H9 (cell line): Measurements from ENCODE around the gene NCKAP5L. TPM values are rescaled to one million over a fixed set of nuclear protein-coding genes. Genes with fewer than 3 reads are reported as not detected.

ENCODE experiments used
- DNase-seq: peaks from one replicate; pipeline ENCODE4 v3.0.0-alpha.2; 2017
- H2AFZ ChIP-seq: one replicate; pipeline ENCODE4 v1.6.1; 2013; ENCODE audit warnings: mild to moderate bottlenecking, low read length, control low read depth, moderate library complexity
- H2AK5ac ChIP-seq: 2 replicates; pipeline ENCODE4 v1.6.1; 2013; ENCODE audit warnings: low read length, control low read depth, mixed read lengths; ENCODE audit not compliant: insufficient read length
- H2BK120ac ChIP-seq: one replicate; pipeline ENCODE4 v1.6.1; 2013; ENCODE audit warnings: low read depth, mild to moderate bottlenecking, low read length, control low read depth, inconsistent platforms; ENCODE audit not compliant: poor library complexity, severe bottlenecking
- H2BK12ac ChIP-seq: 2 replicates; pipeline ENCODE4 v1.6.1; 2013; ENCODE audit warnings: low read length, control low read depth, mixed read lengths, low read depth; ENCODE audit not compliant: insufficient read length
- H2BK15ac ChIP-seq: 2 replicates; pipeline ENCODE4 v1.6.1; 2013; ENCODE audit warnings: low read depth, low read length, control low read depth
- H2BK20ac ChIP-seq: one replicate; pipeline ENCODE4 v1.6.1; 2013; ENCODE audit warnings: low read depth, mild to moderate bottlenecking, low read length, control low read depth, inconsistent platforms; ENCODE audit not compliant: poor library complexity, severe bottlenecking
- H2BK5ac ChIP-seq: 2 replicates; pipeline ENCODE4 v1.6.1; 2013; ENCODE audit warnings: low read length, control low read depth, mixed read lengths; ENCODE audit not compliant: insufficient read length
- H3K14ac ChIP-seq: 2 replicates; pipeline ENCODE4 v1.6.1; 2013; ENCODE audit warnings: low read length, control low read depth; ENCODE audit not compliant: insufficient read depth
- H3K18ac ChIP-seq: 2 replicates; pipeline ENCODE4 v1.6.1; 2013; ENCODE audit warnings: low read depth, mild to moderate bottlenecking, mixed read lengths, low read length, control low read depth; ENCODE audit not compliant: insufficient read length
- H3K23ac ChIP-seq: 2 replicates; pipeline ENCODE4 v1.6.1; 2013; ENCODE audit warnings: low read length, control low read depth, mixed read lengths, low read depth; ENCODE audit not compliant: insufficient read length
- H3K23me2 ChIP-seq: 2 replicates; pipeline ENCODE4 v1.6.1; 2013; ENCODE audit warnings: low read depth, mild to moderate bottlenecking, mixed read lengths, low read length, control low read depth; ENCODE audit not compliant: insufficient read length, poor library complexity, severe bottlenecking
- H3K27ac ChIP-seq: 2 replicates; pipeline ENCODE4 v1.5.1; 2013; ENCODE audit warnings: low read length, control low read depth, mixed read lengths, low read depth; ENCODE audit not compliant: insufficient read length
- H3K27me3 ChIP-seq: 2 replicates; pipeline ENCODE4 v1.6.1; 2013; ENCODE audit warnings: low read length, control low read depth, inconsistent platforms; ENCODE audit not compliant: insufficient read depth
- H3K4ac ChIP-seq: 2 replicates; pipeline ENCODE4 v1.6.1; 2013; ENCODE audit warnings: low read depth, mild to moderate bottlenecking, control low read depth, inconsistent platforms, low read length, moderate library complexity
- H3K4me1 ChIP-seq: 2 replicates; pipeline ENCODE4 v1.6.1; 2013; ENCODE audit warnings: low read length, control low read depth, inconsistent platforms; ENCODE audit not compliant: insufficient read depth
- H3K4me2 ChIP-seq: 2 replicates; pipeline ENCODE4 v1.6.1; 2013; ENCODE audit warnings: low read length, control low read depth, mixed read lengths; ENCODE audit not compliant: insufficient read length, insufficient read depth
- H3K56ac ChIP-seq: 2 replicates; pipeline ENCODE4 v1.6.1; 2013; ENCODE audit warnings: low read depth, mild to moderate bottlenecking, mixed read lengths, low read length, control low read depth; ENCODE audit not compliant: insufficient read length
- H3K79me1 ChIP-seq: 2 replicates; pipeline ENCODE4 v1.6.1; 2013; ENCODE audit warnings: low read depth, mild to moderate bottlenecking, moderate library complexity, low read length, control low read depth, inconsistent platforms; ENCODE audit not compliant: insufficient read depth, poor library complexity, severe bottlenecking
- H3K79me2 ChIP-seq: 2 replicates; pipeline ENCODE4 v1.6.1; 2013; ENCODE audit warnings: low read length, control low read depth, inconsistent platforms; ENCODE audit not compliant: insufficient read depth
- H3K9ac ChIP-seq: 2 replicates; pipeline ENCODE4 v1.6.1; 2013; ENCODE audit warnings: low read length, control low read depth, mixed read lengths; ENCODE audit not compliant: insufficient read length; ENCODE audit errors: extremely low read depth
- H3K9me3 ChIP-seq: one replicate; pipeline ENCODE4 v1.6.1; 2013; ENCODE audit warnings: low read depth, low read length, inconsistent platforms; ENCODE audit not compliant: control insufficient read depth
- H3T11ph ChIP-seq: one replicate; pipeline ENCODE4 v1.6.1; 2013; ENCODE audit warnings: mild to moderate bottlenecking, low read length, control low read depth, inconsistent platforms
- H4K20me1 ChIP-seq: one replicate; pipeline ENCODE4 v1.6.1; 2013; ENCODE audit not compliant: control insufficient read depth, insufficient read length, insufficient read depth
- H4K5ac ChIP-seq: 2 replicates; pipeline ENCODE4 v1.6.1; 2013; ENCODE audit warnings: low read depth, mild to moderate bottlenecking, mixed read lengths, low read length, control low read depth; ENCODE audit not compliant: insufficient read length
- H4K8ac ChIP-seq: replicated peaks from 2 replicates; pipeline ENCODE4 v1.6.1; 2013; ENCODE audit warnings: low read length, control low read depth, mixed read lengths, low read depth; ENCODE audit not compliant: insufficient read length
- H4K91ac ChIP-seq: 2 replicates; pipeline ENCODE4 v1.6.1; 2013; ENCODE audit warnings: low read depth, mild to moderate bottlenecking, moderate library complexity, mixed read lengths, low read length, control low read depth; ENCODE audit not compliant: insufficient read length
- H3K27ac Mint-ChIP-seq, 3 experiments: 2 replicates in 2 of 3; 3 replicates in 1 of 3; pipeline ENCODE4 v1.8.0; 2020 to 2021; ENCODE audit warnings: mixed read lengths in 3 of 3, mild to moderate bottlenecking in 1 of 3, moderate library complexity in 1 of 3
- H3K27me3 Mint-ChIP-seq: 2 replicates; pipeline ENCODE4 v1.8.0; 2021; ENCODE audit warnings: low read depth, mild to moderate bottlenecking, moderate library complexity, mixed read lengths
- H3K36me3 Mint-ChIP-seq, 3 experiments: 2 replicates in 2 of 3; 3 replicates in 1 of 3; pipeline ENCODE4 v1.8.0; 2020 to 2021; ENCODE audit warnings: low read depth in 3 of 3, mixed read lengths in 3 of 3; ENCODE audit not compliant: insufficient read depth in 1 of 3
- H3K4me1 Mint-ChIP-seq, 2 experiments: 2 replicates each; pipeline ENCODE4 v1.8.0; 2020; ENCODE audit warnings: mixed read lengths in 2 of 2
- H3K4me3 Mint-ChIP-seq, 2 experiments: 2 replicates in 1 of 2; 3 replicates in 1 of 2; pipeline ENCODE4 v1.8.0; 2020 to 2021; ENCODE audit warnings: mild to moderate bottlenecking in 2 of 2, mixed read lengths in 2 of 2, moderate library complexity in 1 of 2
- H3K9me3 Mint-ChIP-seq, 2 experiments: 2 replicates in 1 of 2; 3 replicates in 1 of 2; pipeline ENCODE4 v1.8.0; 2020; ENCODE audit warnings: mild to moderate bottlenecking in 2 of 2, mixed read lengths in 2 of 2, moderate library complexity in 1 of 2
- CTCF ChIP-seq: fragments of 200-600 bp; sonication (generic); conservative IDR thresholded peaks from 3 replicates; pipeline ENCODE4 v1.8.0; 2021; ENCODE audit warnings: antibody characterized with exemption, mild to moderate bottlenecking
- WGBS: extraction: QIAGEN DNeasy Blood & Tissue Kit; methylation state at CpG from one replicate; pipeline ENCODE4 v1.1.7; 2013; ENCODE audit warnings: missing lambda C conversion rate, low lambda C conversion rate, mixed read lengths; ENCODE audit not compliant: insufficient read length; ENCODE audit errors: extremely low coverage; 5-methylcytosine and 5-hydroxymethylcytosine counted together
- total RNA-seq: library from RNA; stranded (reverse); gene quantifications from 2 replicates; pipeline ENCODE4 v1.2.1, GENCODE V29; 2021

NCKAP5L gene
- total RNA-seq, 1 experiment from 2014 or later: 27.7 TPM

- no peak overlapping the region for H3K27ac ChIP-seq
- H3K27me3 Mint-ChIP-seq: peaks cover 20% of the 10 kb centered on the region
- peaks cover 1 to 5% (median 3%) of the 10 kb centered on the region in 3 experiments; a peak in 6 of 7 replicates for H3K36me3 Mint-ChIP-seq
- H2AFZ ChIP-seq: no peak overlapping the region
- H3K56ac ChIP-seq: no peak overlapping the region
- H3K4me1 Mint-ChIP-seq: peaks cover 13 to 14% of the 10 kb centered on the region in 2 experiments
- H2BK5ac ChIP-seq: no peak overlapping the region
- no peak overlapping the region for H3K4me2 ChIP-seq
- H3K27ac Mint-ChIP-seq: no peak overlapping the region
- DNase-seq: peak; percentile 11
- H3K4ac ChIP-seq: no peak overlapping the region
- no peak overlapping the region for H4K91ac ChIP-seq
- H3K79me1 ChIP-seq: no peaks in the 10 kb centered on the region
- no peaks in the 10 kb centered on the region for H3K79me2 ChIP-seq
- H3T11ph ChIP-seq: no peak overlapping the region
- no peaks in the 10 kb centered on the region for H4K20me1 ChIP-seq
- H4K5ac ChIP-seq: no peak overlapping the region
- H3K9me3 ChIP-seq: no peaks in the 10 kb centered on the region
- no peak overlapping the region for H3K9ac ChIP-seq
- TF ChIP-seq CTCF: no peak
- no peak overlapping the region for H2BK15ac ChIP-seq
- no peak overlapping the region for H2BK20ac ChIP-seq
- no peaks in the 10 kb centered on the region for H3K23me2 ChIP-seq
- no peak overlapping the region for H4K8ac ChIP-seq
- no peak overlapping the region for H2BK12ac ChIP-seq
- no peaks in the 10 kb centered on the region for H3K4me1 ChIP-seq
- no peak overlapping the region for H2AK5ac ChIP-seq
- H3K9me3 Mint-ChIP-seq: peaks cover 6 to 10% of the 10 kb centered on the region in 2 experiments
- H3K23ac ChIP-seq: no peak overlapping the region
- no CpG with 5 or more reads among the region's 2 CpGs for WGBS
- H3K18ac ChIP-seq: no peak overlapping the region
- no peaks in the 10 kb centered on the region for H3K27me3 ChIP-seq
- no peak overlapping the region for H3K14ac ChIP-seq
- H2BK120ac ChIP-seq: no peak overlapping the region
- no peak overlapping the region for H3K4me3 Mint-ChIP-seq
Measured at GRCh38 chr12:49864798-49865090, 36.5 kb upstream of the NCKAP5L start.
